ENCODE data around the gene ATP6V1E1. TPM values are rescaled to one million over a fixed set of nuclear protein-coding genes. Genes with fewer than 3 reads are reported as not detected.

Gene ATP6V1E1
- total and polyA plus RNA-seq, 9 of the 15 experiments (the other 6 are each of a cell fraction or from before 2014, with no cell fraction given): 122 to 249 (median 179) TPM

GRCh38 chr22:17570851-17571631 lies 57.5 kb downstream of the ATP6V1E1 start:
- Histone ChIP-seq H3K9ac (ENCODE audit: insufficient read depth in 1 of 2, low read depth in 2 of 2, low read length in 2 of 2) (peak overlapping the region in 1 of 2 experiments; percentile 72; a peak in 2 of 4 replicates), H2AFZ (ENCODE audit: low read depth, low read length) (no peak overlapping the region), H3K36me3 (ENCODE audit: control insufficient read depth, insufficient read depth, low read length) (no peaks in the 10 kb centered on the region), H3K4me2 (ENCODE audit: insufficient read depth, low read length) (no peak overlapping the region; the same call in 1 of the 2 replicates), H3K27ac (ENCODE audit: extremely low read depth, low read depth, low read length) (no peak overlapping the region), H3K9me1 (ENCODE audit: control insufficient read depth, insufficient read depth, low read length) (no peaks in the 10 kb centered on the region), H3K9me3 (replicated peaks; ENCODE audit: control insufficient read depth, insufficient read depth, low read depth, low read length) (no peaks in the 10 kb centered on the region), H3K79me2 (ENCODE audit: control insufficient read depth, insufficient read depth, low read length) (no peaks in the 10 kb centered on the region), H4K20me1 (replicated peaks; ENCODE audit: control insufficient read depth, insufficient read depth, low read length) (peaks cover 13% of the 10 kb centered on the region; the same call in 1 of the 2 replicates), H3K4me3 (no peak overlapping the region), H3K27me3 (ENCODE audit: control insufficient read depth in 2 of 2, insufficient read depth in 2 of 2, low read length in 2 of 2) (peaks cover 53 to 59% of the 10 kb centered on the region in 2 experiments), H3K4me1 (replicated peaks in 1 of 2; ENCODE audit: control insufficient read depth in 2 of 2, insufficient read depth in 2 of 2, low read length in 2 of 2) (peaks cover 0 to 4% of the 10 kb centered on the region in 2 experiments; a peak in 3 of 5 replicates)
- WGBS (ENCODE audit: insufficient coverage, low coverage, missing lambda C conversion rate): 5% methylated on average over 21 of the region's 21 CpGs
- intact Hi-C loops (cut with micrococcal nuclease) (no loop called here), in situ Hi-C loops (cut with MboI) (no loop called here)
- FAIRE-seq: no peak
- peak; percentile 10 for ATAC-seq
- no peak for DNase-seq (ENCODE audit: extremely low read depth in 1 of 4, low spot score in 3 of 4)
- ChIA-PET POLR2A (interaction anchor here (0.6 to 2.6 kb wide), 7 partner anchors 9 to 226 kb away, joined by 3 to 15 read pairs (median 4); no protein-coding TSS in a partner anchor), CTCF (ENCODE audit: low intra/inter-chr PET ratio) (no interaction called here)
- TF ChIP-seq ATF1 (CRISPR knock-in tag; IDR thresholded peaks at IDR 0.05): no peak
- peak; percentile 27; the same call in 1 of the 2 replicates for TF ChIP-seq ATF1 (tag; IDR thresholded peaks at IDR 0.05)
- TF ChIP-seq NFIC (IDR thresholded peaks at IDR 0.05): peak; percentile 22; the same call in 1 of the 2 replicates
- TF ChIP-seq HINFP (tag; conservative IDR thresholded peaks at IDR 0.05; ENCODE audit: low read depth): no peak
- no TSS peak for BruUV-seq (replicated peaks)
